NCI-H2171 (cell line): Measurements from ENCODE around the gene PRKD1.

Experiments
- DNase-seq: peaks from one replicate; lab custom pipeline; 2025; lab: John Stamatoyannopoulos, UW

The PRKD1 gene

GRCh38 chr14:29838752-29839151 is 88.9 kb downstream of the PRKD1 start:
- DNase-seq: no peak

DNA sequence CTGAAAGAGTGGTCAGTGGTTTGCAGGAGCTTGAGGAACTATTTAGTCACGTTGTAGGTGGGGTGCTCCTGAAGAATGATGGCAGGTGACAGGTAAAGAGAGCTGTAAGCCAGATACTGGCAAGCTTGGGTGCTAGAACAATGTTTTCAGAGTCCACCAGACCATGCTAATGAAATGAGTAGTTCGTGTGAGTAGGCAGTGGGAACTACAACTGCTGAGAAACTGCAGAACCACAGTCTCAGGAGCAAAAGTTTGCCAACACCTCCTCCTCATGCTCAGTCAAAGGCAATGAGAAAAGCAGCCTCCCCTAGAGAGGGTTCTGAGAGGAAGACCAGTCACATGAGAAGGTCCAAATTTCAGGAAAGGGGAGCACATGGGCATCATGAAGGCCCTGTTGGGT is 91.3 kb downstream of the PRKD1 start:
- DNase-seq: no peak

DNA sequence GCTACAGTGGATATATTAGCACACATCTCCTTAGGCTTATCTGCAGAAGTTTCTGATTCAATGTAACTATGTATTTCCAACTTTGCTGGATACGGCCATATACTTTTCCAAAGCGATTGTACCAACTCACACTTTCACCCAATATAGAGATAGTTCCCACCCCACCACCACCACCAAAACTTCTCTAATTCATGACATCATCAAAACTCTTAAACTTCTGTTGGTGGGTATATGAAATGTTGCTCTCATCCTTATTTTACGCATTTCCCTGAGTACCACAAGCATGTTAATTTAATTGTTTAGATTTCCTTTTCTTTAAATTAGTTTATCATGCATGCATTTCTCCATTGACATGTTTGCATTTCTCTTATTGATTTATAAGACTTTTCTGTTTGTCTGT is 95.6 kb downstream of the PRKD1 start:
- no peak for DNase-seq

DNA sequence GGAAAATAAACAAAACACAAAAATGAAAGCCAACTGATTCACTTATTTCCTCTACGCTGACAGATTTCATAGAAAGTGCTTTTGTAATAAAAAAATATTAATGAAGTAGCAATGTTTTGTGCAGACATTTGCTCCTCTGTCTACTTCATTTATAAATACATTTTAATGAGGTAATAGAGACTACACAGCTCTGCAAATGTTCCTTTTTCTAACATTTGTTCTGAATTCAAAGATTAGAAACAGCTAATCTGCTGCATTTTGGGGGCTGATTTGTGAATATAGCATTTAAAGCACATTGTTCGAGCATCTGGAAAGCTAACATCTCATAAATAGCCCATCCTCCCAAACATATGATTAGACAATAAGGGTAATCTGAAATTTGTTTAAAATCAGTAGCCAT is 97.8 kb downstream of the PRKD1 start:
- DNase-seq: no peak

GRCh38 chr14:29823816-29824215 is 103.8 kb downstream of the PRKD1 start:
- no peak for DNase-seq

DNA sequence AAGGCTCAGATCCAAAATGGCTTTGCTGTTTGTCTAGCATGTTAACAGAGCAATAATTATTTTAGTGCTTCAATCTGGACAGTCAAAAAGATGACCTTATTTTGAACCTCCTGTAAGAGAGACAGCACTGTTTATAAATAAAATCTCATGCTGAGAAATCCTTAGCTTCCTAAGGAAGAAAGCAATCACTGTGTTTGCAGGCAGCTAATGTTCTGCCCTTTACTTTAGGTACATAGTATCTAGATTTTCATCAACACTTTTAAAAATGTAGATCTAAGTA is 105.3 kb downstream of the PRKD1 start:
- no peak for DNase-seq

DNA sequence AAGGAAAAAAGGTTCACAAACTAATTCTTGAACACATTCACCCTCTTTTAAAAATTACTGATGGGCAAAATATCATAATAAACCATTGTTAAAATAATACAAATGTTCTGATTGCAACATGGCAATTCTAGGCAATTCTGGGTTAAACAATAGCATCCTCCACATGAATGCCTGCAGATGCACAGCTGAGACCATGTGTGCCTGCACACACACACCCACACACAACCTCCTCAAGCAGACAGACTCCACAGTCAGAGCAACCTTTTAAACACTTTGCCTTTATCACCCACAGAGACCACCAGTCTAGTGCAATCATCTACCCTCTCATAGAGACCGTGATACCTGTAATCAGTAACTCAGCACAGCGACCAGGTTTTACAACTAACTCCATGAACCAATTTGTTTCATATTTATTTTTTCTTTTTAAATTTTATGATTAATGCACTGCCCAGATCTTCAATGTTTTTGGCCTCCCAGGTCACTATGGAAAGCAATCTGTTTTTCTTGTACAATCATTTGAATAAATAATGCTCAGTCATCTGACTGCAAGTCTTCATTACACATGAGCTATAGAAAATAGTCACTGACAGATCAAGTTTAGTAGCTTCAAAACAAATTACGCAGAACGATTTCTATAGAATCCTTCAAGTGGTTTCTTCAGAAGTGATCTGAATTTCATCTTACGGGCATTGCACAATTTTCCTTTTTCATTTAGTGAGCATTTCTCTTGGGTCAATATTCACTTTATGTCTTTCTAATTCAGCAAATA is 105.8 kb downstream of the PRKD1 start:
- no peak for DNase-seq

DNA sequence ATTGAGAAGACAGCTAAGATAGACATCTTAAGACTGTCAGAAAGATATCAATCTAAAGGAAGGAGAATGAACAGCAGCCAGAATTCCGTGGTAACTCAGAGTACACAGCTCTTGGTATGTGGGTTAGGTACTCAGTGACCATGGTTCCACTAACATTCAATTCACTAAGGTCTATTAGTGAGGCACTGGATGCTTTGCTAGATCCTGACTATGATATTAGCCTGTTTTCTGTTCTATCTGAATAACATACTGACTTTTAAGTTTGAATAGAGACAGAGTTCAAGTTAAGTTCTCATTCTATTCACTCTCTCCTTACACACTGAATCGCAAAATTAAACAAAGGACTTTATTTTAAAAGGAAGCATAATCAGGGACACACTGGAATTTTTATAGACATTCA is 106.4 kb downstream of the PRKD1 start:
- no peak for DNase-seq

- no peak for DNase-seq
These were observed 106.9 kb downstream of the PRKD1 start for GRCh38 chr14:29820785-29821184.

GRCh38 chr14:29817767-29818405 is 109.8 kb downstream of the PRKD1 start:
- no peak for DNase-seq

DNA sequence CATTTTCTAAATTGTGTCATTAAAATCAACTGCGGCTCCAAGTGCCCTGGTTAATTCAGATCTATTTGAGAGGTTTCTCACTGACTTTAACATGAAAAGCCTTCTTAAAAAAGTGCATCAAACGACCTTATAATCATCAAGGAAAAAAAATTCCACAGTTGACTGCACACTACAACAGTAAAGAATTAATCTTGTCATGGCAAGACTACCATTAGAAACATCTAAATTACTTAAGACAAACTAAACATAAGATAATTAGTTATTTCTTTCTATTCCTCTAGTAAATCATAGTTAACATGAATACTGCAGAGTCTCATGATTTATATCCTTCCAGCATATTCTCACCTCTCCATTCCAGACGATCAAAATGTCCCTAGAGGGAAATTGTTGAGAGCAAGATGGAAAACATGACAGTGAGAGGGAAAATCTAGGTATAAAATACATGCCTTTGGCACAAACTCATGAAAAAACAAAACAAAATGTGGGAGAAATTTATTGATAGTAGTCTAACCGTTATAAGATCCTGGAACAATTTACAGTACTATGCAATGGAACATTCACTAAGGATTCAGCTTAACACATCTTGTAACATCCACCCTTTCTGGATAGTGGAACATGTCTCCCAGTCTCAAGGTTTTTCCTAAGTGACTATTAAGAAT is 112.5 kb downstream of the PRKD1 start:
- no peak for DNase-seq

- DNase-seq: peak; percentile 6
These were observed 113.3 kb downstream of the PRKD1 start for GRCh38 chr14:29814156-29815015.

- no peak for DNase-seq
These were observed 117.0 kb downstream of the PRKD1 start for GRCh38 chr14:29810682-29811081.

DNA sequence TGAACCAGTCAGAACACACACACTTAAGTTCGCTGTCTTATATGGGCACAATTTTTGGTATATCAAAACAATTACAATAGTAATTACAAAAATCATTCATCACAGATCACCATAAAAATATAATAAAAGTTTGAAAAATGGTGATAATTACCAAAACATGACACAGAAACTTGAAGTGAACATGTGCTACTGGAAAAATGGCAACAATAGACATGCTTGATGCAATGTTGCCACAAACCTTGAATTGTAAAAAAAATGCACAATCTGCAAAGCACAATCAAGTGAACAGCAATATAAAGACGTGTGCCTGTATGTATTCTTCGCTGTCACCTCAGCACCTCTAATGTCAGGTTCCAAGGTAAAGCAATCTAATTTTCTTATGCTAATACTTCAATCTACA is 117.6 kb downstream of the PRKD1 start:
- DNase-seq: no peak

- DNase-seq: no peak
These were observed 121.5 kb downstream of the PRKD1 start for GRCh38 chr14:29806124-29806517.

DNA sequence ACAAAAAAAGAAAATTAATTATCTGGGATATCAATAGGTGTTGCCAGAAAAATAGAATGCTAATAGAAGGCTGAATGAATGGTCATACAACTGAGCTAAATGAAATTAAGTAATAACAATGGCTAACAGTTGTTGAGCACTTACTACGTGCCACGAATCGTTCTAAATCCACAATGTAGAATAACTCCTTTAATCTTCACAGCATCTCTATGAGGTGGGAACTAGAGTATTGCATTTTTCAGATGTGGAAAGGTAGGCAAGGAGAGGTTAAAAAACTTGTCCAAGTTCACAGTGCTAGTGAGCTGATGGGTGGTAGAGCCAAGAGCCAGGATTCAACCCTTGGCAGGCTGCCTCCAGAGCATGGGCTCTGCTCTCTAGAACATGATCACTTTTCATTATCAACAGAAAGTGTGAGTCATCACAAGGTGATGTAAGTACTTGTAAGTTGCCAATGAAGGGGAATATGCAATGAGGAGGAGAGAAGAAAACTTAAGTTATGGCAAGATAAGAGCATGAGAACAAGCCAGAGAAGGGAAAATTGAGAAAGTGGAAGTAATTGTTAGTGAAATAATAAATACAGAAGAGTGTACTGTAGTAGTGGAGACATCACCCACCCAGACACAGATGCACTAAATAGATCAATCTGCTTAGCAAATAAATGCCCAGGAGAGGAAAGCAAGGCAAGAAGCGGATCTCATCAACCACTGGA is 122.1 kb downstream of the PRKD1 start:
- DNase-seq: peak; percentile 28

GRCh38 chr14:29804481-29805266 is 123.0 kb downstream of the PRKD1 start:
- DNase-seq: no peak

DNA sequence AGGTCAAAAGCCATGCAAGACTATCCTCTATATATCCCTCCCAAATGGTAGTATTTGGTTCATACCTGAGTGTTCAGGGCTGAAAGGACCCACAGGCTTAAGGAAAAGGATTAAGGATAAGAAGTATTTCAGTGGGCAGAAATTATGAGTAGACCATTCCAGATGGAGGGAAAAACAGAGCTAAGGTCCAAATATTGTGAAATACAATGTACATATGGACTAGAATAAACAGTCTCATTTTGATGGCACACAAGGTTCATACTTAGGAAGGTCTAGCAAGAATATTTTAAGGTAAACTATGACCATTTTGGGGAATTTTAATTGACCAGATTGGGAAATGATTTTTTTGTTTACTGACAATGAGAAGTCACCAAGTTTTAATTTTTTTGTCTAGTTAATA is 124.6 kb downstream of the PRKD1 start:
- DNase-seq: no peak

DNA sequence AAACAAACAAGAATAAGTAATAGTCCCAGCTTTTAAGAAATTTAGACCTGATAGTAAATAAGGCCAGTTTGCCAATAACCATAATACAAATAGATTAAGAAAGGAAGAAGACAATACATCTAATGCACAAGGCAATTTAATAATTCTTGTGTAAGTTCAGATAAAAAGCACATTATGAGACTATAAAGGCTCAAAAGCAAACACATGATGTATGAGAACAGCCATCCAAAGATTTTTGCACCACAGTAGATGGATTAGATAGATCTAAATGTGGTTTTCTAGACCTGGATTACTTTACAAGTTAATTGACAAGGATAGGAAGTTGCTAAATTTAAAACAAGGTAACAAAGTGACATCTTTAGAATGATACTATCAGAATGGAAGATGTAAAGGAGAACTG is 125.4 kb downstream of the PRKD1 start:
- DNase-seq: no peak

GRCh38 chr14:29800961-29801360 is 126.7 kb downstream of the PRKD1 start:
- no peak for DNase-seq

DNA sequence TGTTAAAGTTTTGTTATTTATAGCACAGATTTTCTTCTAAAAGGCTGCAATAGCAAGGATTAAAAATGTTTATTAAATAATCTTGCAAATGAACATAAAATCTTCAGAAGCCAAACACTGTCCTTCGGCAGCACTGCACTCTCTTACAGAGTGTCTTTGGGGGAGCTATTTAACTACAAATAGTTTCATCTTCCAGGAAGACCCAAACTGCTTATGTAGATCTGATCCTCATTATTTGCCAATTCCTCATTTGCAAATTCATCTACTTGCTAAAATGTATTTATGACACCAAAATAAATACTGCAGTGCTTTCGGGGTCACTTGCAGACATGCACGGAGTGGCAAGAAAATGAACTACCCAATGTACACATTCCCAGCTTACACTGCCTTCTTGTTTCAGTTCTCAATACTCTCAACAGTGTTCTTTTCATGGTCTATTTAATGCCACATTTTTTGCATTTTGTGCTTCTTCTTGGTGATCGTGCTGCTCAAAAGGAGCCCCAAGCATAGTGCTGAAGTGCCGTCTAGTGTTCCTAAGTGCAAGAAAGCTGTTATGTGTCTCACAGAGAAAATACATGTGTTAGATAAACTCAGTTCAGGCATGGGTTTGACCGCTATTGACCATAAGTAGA is 128.1 kb downstream of the PRKD1 start:
- no peak for DNase-seq
